Astrocyte (in vitro differentiated cells and primary cell): ENCODE data around the gene PRMT3.

Source experiments
- CTCF ChIP-seq: IDR thresholded peaks from 2 replicates; pipeline ENCODE4 v1.5.1; 2011; ENCODE audit warnings: low read depth, mild to moderate bottlenecking, inconsistent platforms, low read length, moderate library complexity; ENCODE audit not compliant: insufficient read depth
- EZH2 ChIP-seq: IDR thresholded peaks from 2 replicates; pipeline ENCODE4 v1.6.1; 2012; ENCODE audit warnings: mild to moderate bottlenecking, low read length, inconsistent platforms; ENCODE audit not compliant: insufficient read depth

GRCh38 chr11:20474176-20474881, 86.8 kb downstream of the PRMT3 start:
- no peak for TF ChIP-seq CTCF
- TF ChIP-seq EZH2 = no peak
